ENCODE results near the gene GRID2IP. TPM values are rescaled to one million over a fixed set of nuclear protein-coding genes. Genes with fewer than 3 reads are reported as not detected.
A peak's percentile ranks its signal among the peaks of the same experiment; 100 is the strongest.

Gene GRID2IP
- total and polyA plus RNA-seq, 8 donors, result 0.47 to 1.00 (median 0.66) TPM

DNA sequence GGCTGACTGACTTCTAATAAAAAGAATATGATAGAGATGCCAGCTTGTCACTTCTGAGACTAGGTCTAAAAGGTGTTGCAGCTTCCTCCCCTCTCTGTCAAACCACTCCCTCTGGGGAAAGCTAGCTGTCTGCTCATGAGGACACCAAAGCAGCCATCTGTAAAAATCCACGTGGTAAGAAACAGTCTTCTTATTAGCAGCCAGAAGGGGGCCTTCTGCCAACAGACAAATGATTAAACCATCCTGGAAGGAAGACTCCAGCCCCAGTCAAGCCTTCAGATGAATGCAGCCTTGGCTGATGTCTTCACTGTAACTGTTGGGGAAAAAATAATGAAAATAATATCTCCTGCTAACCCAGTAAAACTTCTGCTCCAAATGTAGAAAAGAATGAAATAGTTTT, 61.6 kb downstream of the GRID2IP start:
- Histone ChIP-seq H3K27me3 (no peaks in the 10 kb centered on the region), H3K4me3 (no peak overlapping the region), H3K4me1 (no peaks in the 10 kb centered on the region), H3K27ac (no peak overlapping the region), H3K9me3 (no peaks in the 10 kb centered on the region), H3K36me3 (no peaks in the 10 kb centered on the region)
- TF ChIP-seq, protein P1, sequence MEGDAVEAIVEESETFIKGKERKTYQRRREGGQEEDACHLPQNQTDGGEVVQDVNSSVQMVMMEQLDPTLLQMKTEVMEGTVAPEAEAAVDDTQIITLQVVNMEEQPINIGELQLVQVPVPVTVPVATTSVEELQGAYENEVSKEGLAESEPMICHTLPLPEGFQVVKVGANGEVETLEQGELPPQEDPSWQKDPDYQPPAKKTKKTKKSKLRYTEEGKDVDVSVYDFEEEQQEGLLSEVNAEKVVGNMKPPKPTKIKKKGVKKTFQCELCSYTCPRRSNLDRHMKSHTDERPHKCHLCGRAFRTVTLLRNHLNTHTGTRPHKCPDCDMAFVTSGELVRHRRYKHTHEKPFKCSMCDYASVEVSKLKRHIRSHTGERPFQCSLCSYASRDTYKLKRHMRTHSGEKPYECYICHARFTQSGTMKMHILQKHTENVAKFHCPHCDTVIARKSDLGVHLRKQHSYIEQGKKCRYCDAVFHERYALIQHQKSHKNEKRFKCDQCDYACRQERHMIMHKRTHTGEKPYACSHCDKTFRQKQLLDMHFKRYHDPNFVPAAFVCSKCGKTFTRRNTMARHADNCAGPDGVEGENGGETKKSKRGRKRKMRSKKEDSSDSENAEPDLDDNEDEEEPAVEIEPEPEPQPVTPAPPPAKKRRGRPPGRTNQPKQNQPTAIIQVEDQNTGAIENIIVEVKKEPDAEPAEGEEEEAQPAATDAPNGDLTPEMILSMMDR (IDR thresholded peaks at IDR 0.05), result no peak
- DNase-seq (no peak), ATAC-seq (no peak), FAIRE-seq (no peak)
- WGBS, 2 donors, result 24% methylated on average over 1 of the region's 1 CpG
- intact Hi-C loops (cut with DNase I), result no loop called here

DNA sequence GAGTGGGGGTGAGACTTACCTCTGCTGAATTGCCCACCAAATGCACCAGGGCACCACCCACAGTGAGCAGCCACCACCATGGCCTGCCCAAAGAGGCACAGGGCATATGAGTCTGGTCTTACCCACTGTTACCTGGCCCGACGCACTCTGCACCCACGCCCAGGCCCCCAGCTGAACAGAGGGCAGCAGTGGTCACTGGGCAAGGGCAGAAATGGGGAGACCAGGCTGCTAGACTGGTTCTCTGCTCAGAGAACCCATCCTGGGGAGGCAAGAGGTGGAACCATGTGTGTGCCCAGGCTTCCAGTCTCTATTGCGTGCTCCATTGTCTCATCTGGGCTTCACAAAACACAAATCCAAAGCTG, 64.1 kb downstream of the GRID2IP start:
- Histone ChIP-seq H3K27me3 (no peaks in the 10 kb centered on the region), H3K27ac (no peak overlapping the region), H3K4me1 (peaks cover 0 to 4% (median 0%) of the 10 kb centered on the region in 3 donors), H3K4me3 (no peak overlapping the region), H3K36me3 (no peaks in the 10 kb centered on the region), H3K9me3 (no peaks in the 10 kb centered on the region)
- no peak for DNase-seq
- FAIRE-seq, result no peak
- TF ChIP-seq, protein P1 (IDR thresholded peaks at IDR 0.05), result no peak
- WGBS, 2 donors, result 92 to 95% methylated on average over 4 of the region's 4 CpGs
- no peak for ATAC-seq
- intact Hi-C loops (cut with DNase I), result no loop called here

- ATAC-seq, result no peak
- DNase-seq, result no peak
- TF ChIP-seq, protein P1 (IDR thresholded peaks at IDR 0.05), result no peak
- H3K4me3 ChIP-seq, result no peak overlapping the region
- H3K27me3 ChIP-seq, result no peaks in the 10 kb centered on the region
- WGBS, 2 donors, result 95 to 96% methylated on average over 19 of the region's 19 CpGs
- no peaks in the 10 kb centered on the region for H3K36me3 ChIP-seq
- H3K4me1 ChIP-seq, result peaks cover 0 to 5% (median 2%) of the 10 kb centered on the region in 3 donors
- intact Hi-C loops (cut with DNase I), result no loop called here
- no peaks in the 10 kb centered on the region for H3K9me3 ChIP-seq
- H3K27ac ChIP-seq, result no peak overlapping the region
- no peak for FAIRE-seq
Observed at GRCh38 chr7:6486438-6487183, 64.7 kb downstream of the GRID2IP start.

- no peaks in the 10 kb centered on the region for H3K36me3 ChIP-seq
- H3K9me3 ChIP-seq, result no peaks in the 10 kb centered on the region
- intact Hi-C loops (cut with DNase I), result no loop called here
- TF ChIP-seq, protein P1 (IDR thresholded peaks at IDR 0.05), result no peak
- DNase-seq (no peak), ATAC-seq (peak; percentile 1 to 8 (median 2)), FAIRE-seq (no peak)
- peaks cover 8 to 15% (median 8%) of the 10 kb centered on the region in 3 donors for H3K4me1 ChIP-seq
- peak overlapping the region; percentile 72 to 99 (median 94) for H3K4me3 ChIP-seq
- WGBS, 2 donors, result 10 to 13% methylated on average over 6 of the region's 6 CpGs
- no peaks in the 10 kb centered on the region for H3K27me3 ChIP-seq
- peak overlapping the region; percentile 87 to 93 (median 90) for H3K27ac ChIP-seq
Observed at GRCh38 chr7:6482743-6483119, 68.5 kb downstream of the GRID2IP start.

GRCh38 chr7:6482307-6482706, 69.0 kb downstream of the GRID2IP start:
- intact Hi-C loops (cut with DNase I), result no loop called here
- H3K27me3 ChIP-seq, result no peaks in the 10 kb centered on the region
- H3K36me3 ChIP-seq, result no peaks in the 10 kb centered on the region
- H3K9me3 ChIP-seq, result no peaks in the 10 kb centered on the region
- ATAC-seq (peak; percentile 21 to 45 (median 38)), DNase-seq (no peak), FAIRE-seq (no peak)
- TF ChIP-seq, protein P1 (IDR thresholded peaks at IDR 0.05), result no peak
- H3K27ac ChIP-seq, result peak overlapping the region in 1 of 4 donors; percentile 89
- H3K4me3 ChIP-seq, result peak overlapping the region in 3 of 4 donors; percentile 72 to 99 (median 96)
- H3K4me1 ChIP-seq, result peaks cover 8 to 16% (median 8%) of the 10 kb centered on the region in 3 donors
- 27 to 30% methylated on average over 4 of the region's 4 CpGs for WGBS, 2 donors

Measured in pancreas (tissue), 10 donors.